ENCODE results near the gene ARHGEF7. TPM values are rescaled to one million over a fixed set of nuclear protein-coding genes. Genes with fewer than 3 reads are reported as not detected.
"Not testable (repeated sequence)": the region's sequence is repeated elsewhere in the genome, so short reads cannot be mapped to it uniquely, and the experiment has no call there.

Gene ARHGEF7
- total RNA-seq, result 55.2 and 61.8 TPM in 2 replicates

DNA sequence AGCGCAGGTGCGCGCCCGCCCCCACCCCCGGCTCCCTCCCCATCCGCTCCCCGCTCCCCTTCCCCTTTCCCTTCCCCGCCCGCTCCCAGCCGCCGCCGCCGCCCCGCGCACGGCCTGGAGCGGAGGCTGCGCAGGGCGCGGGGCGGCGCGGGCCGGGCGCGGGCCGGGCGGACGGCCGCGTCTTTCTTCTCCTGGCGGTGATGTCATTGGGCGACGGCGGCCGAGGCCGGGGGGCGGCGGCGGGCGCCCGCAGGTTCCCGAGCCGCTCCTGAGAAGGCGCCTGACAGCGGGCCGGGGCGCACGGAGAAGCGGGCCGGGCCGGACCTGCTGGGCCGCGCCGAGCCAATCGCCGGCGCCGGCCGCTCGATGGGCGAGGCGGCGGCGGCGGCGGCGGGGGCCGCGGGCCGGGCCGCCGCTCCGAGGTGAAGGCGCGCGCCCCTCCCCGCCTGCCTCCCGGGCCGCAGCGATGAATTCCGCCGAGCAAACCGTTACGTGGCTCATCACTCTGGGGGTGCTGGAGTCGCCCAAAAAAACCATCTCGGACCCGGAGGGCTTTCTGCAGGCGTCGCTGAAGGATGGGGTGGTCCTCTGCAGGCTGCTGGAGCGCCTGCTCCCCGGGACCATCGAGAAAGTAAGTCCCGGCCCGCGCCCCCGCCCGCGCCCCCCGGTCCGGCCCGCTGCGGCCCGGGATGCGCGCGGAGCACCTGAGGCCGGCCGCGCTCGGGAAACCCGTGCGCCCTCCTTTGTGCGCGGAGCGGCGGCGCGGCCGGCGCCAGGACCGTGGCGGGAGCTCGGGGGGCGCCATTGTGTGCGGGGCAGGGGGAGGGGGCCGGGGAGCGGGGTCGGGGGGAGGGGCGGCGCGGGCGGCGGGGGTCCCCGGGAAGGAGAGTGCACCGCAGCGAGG lies at the start of gene ARHGEF7:
ARHGEF7 (plus strand) TSS at position 250 of the 904 bp plus-strand sequence; CDS start at position 467, 217 bp downstream.
- intact Hi-C loops (cut with micrococcal nuclease), result no loop called here

- intact Hi-C loops (cut with micrococcal nuclease), result loop anchor here (5.0 kb wide), 1 partner anchor 337 kb away; no protein-coding TSS in a partner anchor
Measured at GRCh38 chr13:111065698-111066097, 49.4 kb upstream of the ARHGEF7 start.

DNA sequence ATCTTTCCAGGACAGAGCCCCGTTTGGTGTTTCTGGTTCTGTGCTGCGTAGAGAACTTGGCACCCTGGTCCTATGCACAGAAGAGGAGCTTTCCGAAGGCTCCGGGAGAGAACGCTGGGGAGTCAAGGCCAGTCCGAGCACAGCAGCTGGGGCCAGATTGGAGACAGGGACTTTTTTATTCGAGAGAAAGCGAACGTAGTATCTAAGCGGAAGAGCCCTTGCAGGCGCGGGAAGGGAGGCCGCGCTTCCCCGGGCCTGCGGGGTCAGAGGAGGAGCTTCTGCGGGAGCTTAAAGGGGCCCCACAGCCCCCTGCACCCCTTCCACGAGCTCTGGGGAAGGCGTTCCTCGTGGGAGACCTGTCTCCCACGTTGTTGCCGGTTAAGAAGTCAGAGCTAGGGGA lies 48.6 kb upstream of the ARHGEF7 start:
- intact Hi-C loops (cut with micrococcal nuclease), result loop anchor here (5.0 kb wide), 1 partner anchor 336 kb away; no protein-coding TSS in a partner anchor

DNA sequence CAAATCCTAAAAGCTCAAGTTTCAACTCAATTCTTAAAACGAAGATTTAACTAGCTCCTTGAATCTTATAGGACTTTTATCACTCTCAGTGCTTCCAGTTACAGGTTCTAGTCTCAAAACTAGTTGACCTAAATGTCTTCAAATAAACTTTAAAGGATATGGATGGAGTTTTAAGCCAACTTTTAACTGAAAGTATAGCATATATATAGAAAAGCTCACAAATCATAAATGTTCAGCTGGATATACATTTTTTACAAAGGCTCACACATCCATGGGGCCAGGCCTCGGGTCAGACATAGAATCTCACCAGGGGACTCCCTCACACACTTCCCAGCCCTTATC lies 47.1 kb upstream of the ARHGEF7 start:
- intact Hi-C loops (cut with micrococcal nuclease), result loop anchor here (5.0 kb wide), 1 partner anchor 334 kb away; no protein-coding TSS in a partner anchor

GRCh38 chr13:111071120-111071519 lies 44.0 kb upstream of the ARHGEF7 start:
- intact Hi-C loops (cut with micrococcal nuclease), result not testable (repeated sequence)

DNA sequence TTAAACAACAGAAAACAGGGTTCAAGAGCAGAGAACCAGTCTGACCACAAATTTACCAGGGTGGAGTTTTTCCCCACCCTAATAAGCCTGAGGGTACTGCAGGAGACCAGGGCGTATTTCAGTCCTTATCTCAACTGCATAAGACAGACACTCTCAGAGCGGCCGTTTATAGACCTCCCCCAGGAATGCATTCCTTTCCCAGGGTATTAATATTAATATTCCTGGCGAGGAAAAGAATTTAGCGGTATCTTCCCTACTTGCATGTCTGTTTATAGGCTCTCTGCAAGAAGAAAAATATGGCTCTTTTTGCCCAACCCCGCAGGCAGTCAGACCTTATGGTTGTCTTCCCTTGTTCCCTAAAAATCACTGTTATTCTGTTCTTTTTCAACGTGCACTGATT lies 43.6 kb upstream of the ARHGEF7 start:
- intact Hi-C loops (cut with micrococcal nuclease), result not testable (repeated sequence)

GRCh38 chr13:111074826-111075225 lies 40.3 kb upstream of the ARHGEF7 start:
- intact Hi-C loops (cut with micrococcal nuclease), result no loop called here

GRCh38 chr13:111076155-111077013 lies 38.7 kb upstream of the ARHGEF7 start:
- intact Hi-C loops (cut with micrococcal nuclease), result no loop called here

GRCh38 chr13:111079375-111079774 lies 35.7 kb upstream of the ARHGEF7 start:
- intact Hi-C loops (cut with micrococcal nuclease), result no loop called here

GRCh38 chr13:111080642-111081041 lies 34.5 kb upstream of the ARHGEF7 start:
- intact Hi-C loops (cut with micrococcal nuclease), result no loop called here

DNA sequence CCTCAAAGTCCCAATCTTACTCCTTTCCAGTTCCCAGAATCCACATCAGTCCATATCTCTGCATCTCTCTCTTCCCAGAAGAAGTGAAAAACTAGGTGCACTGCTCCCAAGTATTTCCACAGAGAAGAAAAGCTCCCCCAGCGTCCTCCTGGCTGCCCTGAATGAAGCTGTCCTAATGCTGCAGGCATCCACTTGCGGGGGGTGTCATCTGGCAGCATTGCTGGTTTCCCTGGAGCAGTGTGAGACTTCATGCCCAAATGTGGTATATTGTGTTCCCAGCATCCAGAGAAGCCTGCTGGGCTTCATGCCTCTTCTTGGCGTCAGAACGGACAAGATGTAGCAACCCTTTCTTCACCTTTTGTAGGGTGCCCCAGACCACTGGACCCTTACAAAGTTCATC lies 32.9 kb upstream of the ARHGEF7 start:
- intact Hi-C loops (cut with micrococcal nuclease), result no loop called here

GRCh38 chr13:111082769-111083168 lies 32.3 kb upstream of the ARHGEF7 start:
- intact Hi-C loops (cut with micrococcal nuclease), result not testable (repeated sequence)

GRCh38 chr13:111083693-111084092 lies 31.4 kb upstream of the ARHGEF7 start:
- intact Hi-C loops (cut with micrococcal nuclease), result not testable (repeated sequence)

DNA sequence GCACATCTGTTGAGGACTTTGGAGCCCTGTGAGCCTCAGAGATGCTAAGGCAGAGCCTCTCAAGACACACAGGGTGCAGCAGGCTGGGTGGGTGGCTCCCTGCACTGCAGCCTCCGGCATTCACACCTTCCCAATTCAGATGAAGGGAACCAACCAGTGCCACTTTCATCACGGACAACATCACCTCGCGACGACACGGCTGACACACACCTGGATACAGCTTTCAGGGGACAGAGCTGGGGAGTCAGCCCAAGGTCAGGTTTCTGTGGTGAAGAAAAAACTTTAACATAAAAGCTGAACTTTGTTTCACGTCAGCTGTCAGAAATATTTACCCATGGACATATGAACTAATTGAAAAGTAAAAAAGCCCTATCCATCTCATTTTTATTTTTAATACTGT lies 24.9 kb upstream of the ARHGEF7 start:
- intact Hi-C loops (cut with micrococcal nuclease), result no loop called here

GRCh38 chr13:111092685-111093084 lies 22.4 kb upstream of the ARHGEF7 start:
- intact Hi-C loops (cut with micrococcal nuclease), result no loop called here

DNA sequence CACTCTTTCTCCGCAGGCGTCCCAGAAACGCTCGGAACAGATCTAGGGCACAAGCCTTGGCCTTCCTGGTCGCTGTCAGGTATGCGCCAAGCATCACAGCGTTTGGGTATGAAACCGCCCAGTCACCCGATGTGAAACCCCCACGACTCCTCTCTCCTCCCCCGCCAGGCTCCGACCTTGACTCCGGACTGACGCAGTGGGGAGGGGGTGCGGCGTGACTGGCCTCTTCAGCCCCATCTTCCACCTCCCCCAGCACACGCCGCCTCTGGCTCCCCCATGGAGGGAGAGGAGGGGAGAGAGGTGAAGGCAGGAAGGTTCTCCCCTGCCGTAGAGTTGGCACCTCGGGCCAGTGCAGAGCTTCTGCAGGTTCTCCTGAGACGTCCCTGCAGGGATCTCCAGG lies 22.0 kb upstream of the ARHGEF7 start:
- intact Hi-C loops (cut with micrococcal nuclease), result no loop called here

DNA sequence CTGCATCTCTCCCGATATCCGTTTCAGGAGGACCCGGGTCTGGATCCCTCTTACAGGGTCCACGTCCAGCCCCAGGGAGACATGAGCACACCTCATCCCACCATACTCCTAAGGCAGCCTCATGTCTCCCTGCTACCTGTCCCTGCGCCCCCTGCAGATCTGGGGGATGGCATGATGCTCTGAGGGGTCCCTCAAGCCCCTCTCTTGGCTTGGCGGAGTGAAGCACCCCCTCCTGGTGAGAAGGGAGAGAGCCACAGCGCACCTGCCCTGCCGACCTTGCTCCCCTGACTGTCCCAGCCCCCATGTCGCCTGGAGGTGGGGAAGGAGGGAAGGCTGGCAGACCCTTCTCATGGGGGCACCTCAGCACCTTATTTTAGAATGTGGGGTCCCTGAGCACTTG lies 21.5 kb upstream of the ARHGEF7 start:
- intact Hi-C loops (cut with micrococcal nuclease), result no loop called here

DNA sequence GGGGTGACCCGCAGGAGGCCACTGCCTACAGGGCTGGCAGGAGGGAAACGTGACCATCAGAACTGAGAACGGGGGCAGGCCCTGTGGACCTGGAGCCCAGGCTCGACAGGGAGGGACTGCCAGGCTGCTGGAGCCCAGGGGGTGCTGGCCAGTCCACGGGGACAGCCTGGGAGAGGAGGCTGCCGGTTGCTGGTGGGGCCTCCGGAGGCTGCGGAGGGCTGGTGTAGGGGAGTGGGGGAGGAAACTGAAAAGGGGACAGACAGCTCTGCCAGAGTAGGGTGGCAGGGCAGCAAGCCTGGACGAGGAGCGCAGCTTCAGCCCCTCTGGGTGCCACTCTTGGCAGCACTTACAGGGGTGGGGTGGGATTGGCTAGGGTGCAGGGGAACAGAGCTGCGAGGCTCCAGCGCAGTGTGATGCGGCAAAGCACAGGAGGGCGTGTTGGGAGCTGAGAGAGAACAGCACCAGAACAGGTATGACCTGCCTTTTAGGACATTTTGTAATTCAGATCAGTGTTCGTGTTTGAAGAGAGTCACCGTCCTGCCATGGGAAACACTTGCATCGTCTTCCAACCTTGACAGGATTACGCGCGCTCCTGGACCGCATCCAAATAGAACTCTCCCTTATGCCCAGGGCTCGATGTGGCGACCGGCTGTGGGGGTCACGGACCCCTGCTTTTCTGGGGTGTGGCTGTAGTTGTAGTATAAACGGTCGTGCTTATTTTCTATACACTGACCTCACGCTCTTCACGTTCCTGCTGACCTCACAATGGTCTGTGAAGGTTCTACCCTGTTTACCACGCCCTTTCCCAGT lies 19.9 kb upstream of the ARHGEF7 start:
- intact Hi-C loops (cut with micrococcal nuclease), result no loop called here

GRCh38 chr13:111095911-111096501 lies 19.1 kb upstream of the ARHGEF7 start:
- intact Hi-C loops (cut with micrococcal nuclease), result no loop called here

- intact Hi-C loops (cut with micrococcal nuclease), result no loop called here
Measured at GRCh38 chr13:111099290-111099689, 15.8 kb upstream of the ARHGEF7 start.

DNA sequence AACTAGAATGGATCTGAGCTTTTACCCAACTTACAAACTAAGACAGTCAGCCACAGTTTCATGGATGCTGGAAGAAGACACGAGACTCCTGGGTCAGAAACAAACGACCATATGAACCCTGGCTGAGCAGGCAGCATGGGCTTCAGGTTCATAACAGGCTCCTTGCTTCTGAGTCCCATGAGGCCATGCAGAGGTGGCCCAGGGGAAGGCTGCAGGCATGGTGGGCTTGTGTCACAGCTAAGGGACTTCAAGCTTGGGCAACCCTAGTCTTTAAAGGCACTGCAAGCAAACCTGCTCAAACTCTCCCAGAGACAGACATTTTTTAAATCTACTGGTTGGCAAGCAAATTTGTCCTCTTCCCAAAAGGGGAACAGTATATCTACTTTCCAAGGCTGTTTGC lies 5.1 kb upstream of the ARHGEF7 start:
- intact Hi-C loops (cut with micrococcal nuclease), result no loop called here
